CD4-positive, alpha-beta T cell treated with Interleukin-6 at 100 ng/mL for 8 hours (primary cell): ENCODE measurements around the gene FBRSL1.
A peak's percentile ranks its signal among the peaks of the same experiment; 100 is the strongest.

Experiments used
- DNase-seq: peaks from one replicate; pipeline ENCODE4 v3.0.0-alpha.2; 2020; ENCODE audit warnings: mixed read lengths, low spot score

Gene FBRSL1

GRCh38 chr12:132558861-132559623 is 69.1 kb downstream of the FBRSL1 start:
- DNase-seq, result no peak

- no peak for DNase-seq
Measured at GRCh38 chr12:132559652-132560363, 69.9 kb downstream of the FBRSL1 start.

- no peak for DNase-seq
Measured at GRCh38 chr12:132560364-132560613, 70.3 kb downstream of the FBRSL1 start.

GRCh38 chr12:132560614-132561426 is 70.9 kb downstream of the FBRSL1 start:
- peak; percentile 58 for DNase-seq
